Left ventricle myocardium inferior (tissue), 1 donor: ENCODE data around the gene RPL27. TPM values are rescaled to one million over a fixed set of nuclear protein-coding genes. Genes with fewer than 3 reads are reported as not detected.

Experiments used
- DNase-seq: peaks from one replicate; pipeline ENCODE4 v3.0.0-alpha.2; 2020
- H3K27ac ChIP-seq: fragments of 200-600 bp; replicated peaks from 2 replicates; pipeline ENCODE4 v1.8.0; 2021
- H3K27me3 ChIP-seq: fragments of 200-600 bp; 2 replicates; pipeline ENCODE4 v1.8.0; 2021; ENCODE audit warnings: low read depth
- H3K36me3 ChIP-seq: fragments of 200-600 bp; 2 replicates; pipeline ENCODE4 v1.8.0; 2021
- H3K4me1 ChIP-seq: fragments of 200-600 bp; 2 replicates; pipeline ENCODE4 v1.8.0; 2021
- H3K4me3 ChIP-seq: fragments of 200-600 bp; 2 replicates; pipeline ENCODE4 v1.8.0; 2021; ENCODE audit warnings: mild to moderate bottlenecking, moderate library complexity
- H3K9me3 ChIP-seq: fragments of 200-600 bp; replicated peaks from 2 replicates; pipeline ENCODE4 v1.8.0; 2021
- CTCF ChIP-seq: fragments of 200-600 bp; IDR thresholded peaks from 2 replicates; pipeline ENCODE4 v1.8.0; 2021; ENCODE audit warnings: antibody characterized with exemption, mild to moderate bottlenecking, borderline replicate concordance
- intact Hi-C: fragments of 100-400 bp; cut with micrococcal nuclease; formaldehyde crosslinking; loops from one replicate; pipeline ENCODE4 v1.11.0; 2022
- total RNA-seq: library from RNA; stranded (reverse); fragmentation: NEBNext Ultra II Directional; extraction: Animal tissue kit (Norgen Biotek cat#: 25700); gene quantifications from one replicate; pipeline ENCODE4 v1.2.1, GENCODE V29; 2021
- donor health status: DM: no; HTN: yes; CAD: no; lungs with severe emphysema.

The RPL27 gene
- total RNA-seq, 1 donor from 2014 or later = 759 TPM

- intact Hi-C loops = no loop called here
- DNase-seq = no peak
- H3K36me3 ChIP-seq = peaks cover 30% of the 10 kb centered on the region
Observed at GRCh38 chr17:43011728-43012472, 13.7 kb downstream of the RPL27 start.

GRCh38 chr17:43013296-43013695, 15.1 kb downstream of the RPL27 start:
- intact Hi-C loops = no loop called here
- H3K36me3 ChIP-seq = peaks cover 41% of the 10 kb centered on the region
- H3K9me3 ChIP-seq = no peaks in the 10 kb centered on the region
- no peak overlapping the region for H3K4me3 ChIP-seq
- no peak for DNase-seq
- TF ChIP-seq CTCF = no peak
- H3K27ac ChIP-seq = peak overlapping the region; percentile 86
- no peaks in the 10 kb centered on the region for H3K27me3 ChIP-seq
- peaks cover 90% of the 10 kb centered on the region for H3K4me1 ChIP-seq

More at GRCh38 chr17:43011728-43012472, 13.7 kb downstream of the RPL27 start:
- peak overlapping the region; percentile 86 for H3K27ac ChIP-seq
- H3K9me3 ChIP-seq = no peaks in the 10 kb centered on the region
- peaks cover 99% of the 10 kb centered on the region for H3K4me1 ChIP-seq
- no peaks in the 10 kb centered on the region for H3K27me3 ChIP-seq
- TF ChIP-seq CTCF = no peak
- no peak overlapping the region for H3K4me3 ChIP-seq

GRCh38 chr17:43014020-43014648, 15.9 kb downstream of the RPL27 start:
- H3K9me3 ChIP-seq = no peaks in the 10 kb centered on the region
- intact Hi-C loops = no loop called here
- H3K27ac ChIP-seq = peak overlapping the region; percentile 86
- TF ChIP-seq CTCF = no peak
- H3K27me3 ChIP-seq = no peaks in the 10 kb centered on the region
- peak overlapping the region; percentile 6 for H3K4me3 ChIP-seq
- peaks cover 90% of the 10 kb centered on the region for H3K4me1 ChIP-seq
- DNase-seq = no peak
- peaks cover 45% of the 10 kb centered on the region for H3K36me3 ChIP-seq

GRCh38 chr17:43014649-43015542, 16.7 kb downstream of the RPL27 start:
- Histone ChIP-seq H3K27ac (peak overlapping the region; percentile 86), H3K9me3 (no peaks in the 10 kb centered on the region), H3K4me3 (no peak overlapping the region), H3K4me1 (peaks cover 91% of the 10 kb centered on the region), H3K27me3 (no peaks in the 10 kb centered on the region), H3K36me3 (peaks cover 45% of the 10 kb centered on the region)
- DNase-seq = no peak
- intact Hi-C loops = no loop called here
- TF ChIP-seq CTCF = no peak

GRCh38 chr17:43015579-43015978, 17.4 kb downstream of the RPL27 start:
- DNase-seq = peak; percentile 72
- peak overlapping the region; percentile 25 for H3K4me3 ChIP-seq
- no peaks in the 10 kb centered on the region for H3K9me3 ChIP-seq
- H3K27ac ChIP-seq = peak overlapping the region; percentile 86
- no peak for TF ChIP-seq CTCF
- H3K4me1 ChIP-seq = peaks cover 91% of the 10 kb centered on the region
- H3K27me3 ChIP-seq = no peaks in the 10 kb centered on the region
- intact Hi-C loops = no loop called here
- H3K36me3 ChIP-seq = peaks cover 45% of the 10 kb centered on the region
